OCI-LY7 (cell line): ENCODE data around the gene RAB1B. TPM values are rescaled to one million over a fixed set of nuclear protein-coding genes. Genes with fewer than 3 reads are reported as not detected.
"Not testable (repeated sequence)": the region's sequence is repeated elsewhere in the genome, so short reads cannot be mapped to it uniquely, and the experiment has no call there.

Experiments used
- BruUV-seq: library from RNA; stranded (reverse); fragments of 400-500 nt; replicated peaks from 2 replicates; lab custom pipeline; 2021; lab: Mats Ljungman, UMichigan
- CTCF ChIA-PET: fragments of 300-600 bp; sonication (Branson Sonifier 250); formaldehyde crosslinking; loops from one replicate; lab custom pipeline; 2022; ENCODE audit warnings: antibody characterized with exemption; ENCODE audit not compliant: unreplicated experiment; lab: Charles Lee
- POLR2A ChIA-PET: fragments of 300-600 bp; sonication (Branson Sonifier 250); formaldehyde crosslinking; loops from one replicate; lab custom pipeline; 2022; ENCODE audit warnings: antibody characterized with exemption; lab: Charles Lee
- DNase-seq: peaks from one replicate; pipeline ENCODE4 v3.0.0-alpha.2; 2015; ENCODE audit warnings: low spot score
- H2AFZ ChIP-seq: fragments of 200-600 bp; sonication (generic), shearing (Covaris generic); 2 replicates; pipeline ENCODE4 v1.6.1; 2014; ENCODE audit warnings: mild to moderate bottlenecking, antibody characterized with exemption, low read length, moderate library complexity
- H3K27ac ChIP-seq: fragments of 200-600 bp; sonication (generic); 2 replicates; pipeline ENCODE4 v1.5.1; 2014; ENCODE audit warnings: mixed run types, low read depth, mild to moderate bottlenecking, moderate library complexity, low read length, inconsistent platforms; ENCODE audit not compliant: poor library complexity, severe bottlenecking
- H3K36me3 ChIP-seq: fragments of 200-600 bp; sonication (generic); 2 replicates; pipeline ENCODE4 v1.6.1; 2014; ENCODE audit warnings: mild to moderate bottlenecking, antibody characterized with exemption, low read length, moderate library complexity, mixed read lengths; ENCODE audit not compliant: insufficient read depth
- H3K4me1 ChIP-seq: fragments of 200-600 bp; sonication (generic); 2 replicates; pipeline ENCODE4 v1.5.1; 2014; ENCODE audit warnings: mild to moderate bottlenecking, low read length; ENCODE audit not compliant: insufficient read depth, poor library complexity, severe bottlenecking
- H3K4me2 ChIP-seq: fragments of 200-600 bp; sonication (generic); 2 replicates; pipeline ENCODE4 v1.6.1; 2014; ENCODE audit warnings: mild to moderate bottlenecking, low read length
- H3K4me3 ChIP-seq: fragments of 200-600 bp; sonication (generic); 2 replicates; pipeline ENCODE4 v1.5.1; 2014; ENCODE audit warnings: mild to moderate bottlenecking, low read depth, low read length; ENCODE audit not compliant: poor library complexity, severe bottlenecking
- H3K79me2 ChIP-seq: fragments of 200-600 bp; sonication (generic); 2 replicates; pipeline ENCODE4 v1.6.1; 2016; ENCODE audit warnings: low read depth, mild to moderate bottlenecking, low read length, moderate library complexity, mixed read lengths; ENCODE audit not compliant: insufficient read depth
- H3K9me2 ChIP-seq: fragments of 200-600 bp; sonication (generic); 2 replicates; pipeline ENCODE4 v1.6.1; 2016; ENCODE audit warnings: mild to moderate bottlenecking, low read length, mixed read lengths; ENCODE audit not compliant: insufficient read depth
- H3K9me3 ChIP-seq: fragments of 200-600 bp; sonication (generic); 2 replicates; pipeline ENCODE4 v1.6.1; 2014; ENCODE audit warnings: mild to moderate bottlenecking, mixed run types, low read length, mixed read lengths
- H4K20me1 ChIP-seq: fragments of 200-600 bp; sonication (generic); 2 replicates; pipeline ENCODE4 v1.6.1; 2014; ENCODE audit warnings: mild to moderate bottlenecking, antibody characterized with exemption, low read length, moderate library complexity, mixed read lengths; ENCODE audit not compliant: insufficient read depth
- CTCF ChIP-seq: fragments of 200-600 bp; sonication (generic); conservative IDR thresholded peaks from 2 replicates; pipeline ENCODE4 v1.5.1; 2014; ENCODE audit warnings: mild to moderate bottlenecking, antibody characterized with exemption, low read length, moderate library complexity, mixed read lengths
- EZH2phosphoT487 ChIP-seq: fragments of 200-600 bp; sonication (generic); IDR thresholded peaks from 2 replicates; pipeline ENCODE4 v1.6.1; 2018; ENCODE audit warnings: low read depth, borderline replicate concordance, mild to moderate bottlenecking, mixed run types, antibody characterized with exemption, low read length, moderate library complexity, mixed read lengths
- intact Hi-C: fragments of 100-400 bp; cut with micrococcal nuclease; formaldehyde crosslinking; loops from one replicate; pipeline ENCODE4 v1.10.0; 2022; ENCODE audit not compliant: unreplicated experiment
- total RNA-seq, 2 experiments: library from RNA; depleted of rRNA in 1 of 2; stranded (reverse); fragments of >200 nt in 1 of 2; shearing (Covaris generic) in 1 of 2; gene quantifications; 2 replicates each; pipeline ENCODE4 v1.2.3, GENCODE V29; 2014 to 2022

Gene RAB1B
- total RNA-seq, 2 experiments from 2014 or later = 77.7 to 81.8 TPM

- no peaks in the 10 kb centered on the region for H3K9me2 ChIP-seq
- no peak for DNase-seq
- no peak overlapping the region for H3K27ac ChIP-seq
- TF ChIP-seq CTCF (no peak), EZH2phosphoT487 (no peak)
- no peaks in the 10 kb centered on the region for H3K9me3 ChIP-seq
- peaks cover 8% of the 10 kb centered on the region for H3K4me1 ChIP-seq
- H3K4me2 ChIP-seq = no peak overlapping the region
- POLR2A ChIA-PET = no interaction called here
- no peak overlapping the region for H3K4me3 ChIP-seq
- H4K20me1 ChIP-seq = no peaks in the 10 kb centered on the region
- no peaks in the 10 kb centered on the region for H3K79me2 ChIP-seq
- CTCF ChIA-PET = no interaction called here
- H2AFZ ChIP-seq = no peak overlapping the region
- H3K36me3 ChIP-seq = peaks cover 43% of the 10 kb centered on the region
- intact Hi-C loops = no loop called here
- BruUV-seq = no TSS peak
Measured at GRCh38 chr11:66275984-66276612, 7.7 kb downstream of the RAB1B start.

GRCh38 chr11:66276619-66277018 lies 8.2 kb downstream of the RAB1B start:
- H3K27ac ChIP-seq, H4K20me1 ChIP-seq, H3K4me3 ChIP-seq, BruUV-seq, intact Hi-C loops, H3K4me2 ChIP-seq, H2AFZ ChIP-seq, H3K79me2 ChIP-seq, CTCF ChIA-PET, POLR2A ChIA-PET, H3K9me3 ChIP-seq, DNase-seq, H3K9me2 ChIP-seq: not testable (repeated sequence)
- Histone ChIP-seq H3K4me1 (peaks cover 11% of the 10 kb centered on the region), H3K36me3 (peaks cover 41% of the 10 kb centered on the region)

GRCh38 chr11:66277064-66277463 lies 8.6 kb downstream of the RAB1B start:
- H3K9me2 ChIP-seq, H3K27ac ChIP-seq, CTCF ChIA-PET, H4K20me1 ChIP-seq, DNase-seq, H3K4me3 ChIP-seq, H3K4me2 ChIP-seq, H3K79me2 ChIP-seq, H2AFZ ChIP-seq, POLR2A ChIA-PET, H3K9me3 ChIP-seq, intact Hi-C loops: not testable (repeated sequence)
- Histone ChIP-seq H3K36me3 (peaks cover 37% of the 10 kb centered on the region), H3K4me1 (peaks cover 15% of the 10 kb centered on the region)
- BruUV-seq = TSS peak; percentile 58
